HG03196 (cell line): Measurements from ENCODE around the gene MEOX2.

ENCODE experiments used
- ATAC-seq: cut with Tn5 transposase; IDR thresholded peaks from one replicate; pipeline ENCODE4 v1.9.1; 2021; ENCODE audit not compliant: unreplicated experiment

MEOX2 gene

DNA sequence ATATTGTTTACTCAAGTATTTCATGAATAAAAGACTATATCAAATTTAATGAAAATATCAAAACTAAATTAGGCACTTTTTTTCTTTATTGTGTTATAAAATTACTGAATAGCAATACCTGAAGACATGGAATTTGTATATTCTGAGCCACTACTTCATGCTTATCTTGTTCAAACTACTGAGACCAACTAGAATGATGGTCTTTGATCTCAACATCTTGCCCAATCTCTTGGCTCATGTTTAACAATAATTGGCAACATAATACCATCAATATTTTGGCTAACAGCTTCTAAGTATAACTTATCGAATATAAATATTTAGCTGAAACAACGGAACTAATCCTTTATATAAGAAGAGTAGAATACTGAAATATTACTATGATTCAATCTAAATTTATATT, 68.2 kb downstream of the MEOX2 start:
- no peak for ATAC-seq

DNA sequence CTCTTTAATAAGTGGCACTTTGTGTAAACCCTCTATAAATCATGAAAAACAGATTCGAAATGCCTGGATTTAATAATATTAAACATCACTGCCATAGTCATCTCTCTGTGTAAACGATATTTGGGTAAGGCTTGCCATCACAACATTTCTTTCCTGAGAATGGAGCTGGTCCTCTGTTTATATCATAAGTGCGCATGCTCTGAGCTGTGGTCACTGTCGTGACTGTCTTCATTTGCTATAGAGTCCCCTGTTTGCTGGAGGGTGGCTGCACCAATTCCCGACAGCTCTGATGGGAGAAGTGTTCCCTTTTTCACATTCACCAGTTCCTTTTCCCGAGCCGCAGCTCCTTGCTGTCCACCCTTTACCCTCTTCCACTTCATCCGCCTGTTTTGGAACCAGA, 74.3 kb downstream of the MEOX2 start:
- ATAC-seq: no peak

DNA sequence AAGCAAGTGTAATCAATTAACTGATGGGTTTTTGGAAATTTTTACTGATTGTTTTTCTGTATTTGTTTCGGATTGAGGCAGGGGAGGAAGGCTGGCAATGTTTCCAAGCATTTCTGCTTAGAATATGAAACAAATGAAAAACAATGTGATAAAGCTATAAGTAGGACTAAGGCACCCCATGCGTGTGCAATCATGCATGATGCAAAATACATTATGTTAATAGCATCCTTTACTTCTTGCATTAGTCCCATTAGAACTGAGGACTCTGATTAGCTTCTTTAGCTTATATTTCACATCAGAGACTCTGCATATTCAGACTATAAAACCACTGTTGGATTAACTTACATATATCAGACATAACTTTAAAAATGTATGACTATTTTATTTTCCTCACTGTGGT, 76.0 kb downstream of the MEOX2 start:
- ATAC-seq: no peak

DNA sequence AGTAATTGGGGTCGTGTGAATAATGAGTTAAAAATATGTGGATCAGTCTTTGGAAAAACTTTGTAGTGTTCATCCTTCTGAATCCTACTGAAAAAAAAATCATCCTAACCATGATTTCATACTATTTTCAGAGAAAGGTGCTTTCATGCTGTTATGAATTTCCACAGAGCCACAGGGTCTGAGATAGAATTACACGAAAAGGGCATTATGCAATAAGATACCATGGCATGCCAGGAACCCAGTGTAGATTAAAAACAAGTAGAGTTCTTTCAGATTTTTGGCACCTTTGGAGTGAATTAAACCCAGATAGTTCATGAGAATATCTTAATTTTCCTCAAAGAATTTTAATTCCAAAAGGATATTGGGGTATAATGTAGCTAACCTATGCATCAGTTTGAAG, 77.2 kb downstream of the MEOX2 start:
- no peak for ATAC-seq

DNA sequence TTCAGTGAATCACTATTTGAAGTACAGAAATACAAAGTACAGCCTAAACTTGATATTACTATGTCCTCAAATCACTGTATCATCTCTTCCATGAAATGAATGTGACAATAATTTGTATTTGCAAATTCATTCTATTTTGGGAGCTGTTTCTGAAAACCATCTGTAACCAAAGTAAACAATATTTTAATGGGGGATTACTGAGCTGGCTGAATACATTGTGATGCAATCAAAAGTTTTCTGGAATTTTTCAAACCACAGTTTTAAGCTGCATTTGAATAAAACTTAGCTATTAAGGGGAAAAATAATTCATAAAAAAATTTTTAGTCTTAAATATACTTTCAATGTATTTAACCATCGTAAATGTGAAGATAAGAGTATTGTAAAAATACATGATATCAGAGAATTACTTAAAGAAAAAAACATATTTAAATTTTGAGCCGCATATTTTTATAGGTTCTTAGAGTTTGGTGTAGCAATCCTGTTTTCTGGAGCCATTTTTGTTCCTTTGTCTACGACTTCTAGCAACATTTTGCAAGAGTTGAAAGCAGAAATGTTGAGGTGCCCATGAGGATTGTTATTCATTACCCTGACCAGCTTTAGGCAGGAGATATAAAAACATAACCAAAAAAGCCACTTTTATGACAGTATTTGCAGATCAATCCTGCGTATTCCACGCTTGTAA, 78.8 kb downstream of the MEOX2 start:
- ATAC-seq: no peak

DNA sequence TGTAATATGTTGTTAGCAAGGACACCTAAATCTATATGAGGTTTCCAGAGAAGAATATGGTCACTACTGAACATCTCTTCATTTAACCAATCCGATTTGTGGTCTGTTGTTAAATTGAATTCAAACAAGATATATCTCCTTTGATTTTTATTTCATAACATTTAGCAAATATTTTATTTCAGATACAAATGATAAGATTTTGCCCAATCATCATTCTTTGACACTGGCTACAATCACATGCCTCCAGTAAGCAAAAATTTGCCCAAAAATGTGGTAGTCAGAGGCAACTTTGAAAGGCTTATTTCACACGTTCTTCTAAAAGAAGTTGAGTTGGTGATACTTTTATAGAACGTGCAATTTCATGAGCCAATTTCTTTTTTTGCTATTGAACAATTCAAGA, 79.9 kb downstream of the MEOX2 start:
- no peak for ATAC-seq

DNA sequence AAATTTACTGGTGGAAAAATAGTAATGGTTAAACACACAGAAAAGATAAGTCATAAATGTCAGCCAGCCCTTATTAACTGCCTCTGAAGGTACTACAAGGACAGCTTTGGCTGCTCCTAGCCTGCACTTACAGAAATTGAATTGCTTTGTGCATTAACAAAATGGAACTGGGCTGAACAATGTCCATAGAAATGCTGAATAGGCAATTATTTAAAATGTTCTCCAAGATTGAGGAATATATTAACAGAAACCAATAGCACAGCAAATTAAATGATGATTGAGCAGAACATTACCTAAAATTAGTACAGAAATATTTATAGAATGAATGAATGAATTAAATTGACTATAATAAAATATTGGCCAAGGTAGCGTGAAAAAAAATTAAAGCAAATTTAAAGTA, 82.3 kb downstream of the MEOX2 start:
- ATAC-seq: no peak

DNA sequence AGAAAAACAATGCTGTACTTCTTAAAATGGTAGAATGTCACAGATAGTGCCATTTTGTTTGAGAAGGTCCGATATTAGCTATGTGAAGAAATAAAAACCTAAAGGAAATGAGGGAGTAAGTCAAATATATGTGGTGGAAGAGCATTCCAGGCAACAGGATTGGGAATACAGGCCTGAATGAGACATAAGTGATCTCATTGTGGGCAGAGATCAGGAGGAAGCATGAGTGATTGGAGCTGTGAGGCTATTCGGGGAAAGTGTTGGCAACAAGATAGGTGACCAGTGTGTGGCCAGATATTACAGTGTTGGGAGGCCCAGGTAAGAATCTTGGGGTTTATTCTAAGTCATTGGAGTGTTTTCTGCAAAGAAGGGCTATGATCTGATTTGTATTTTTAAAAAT, 83.4 kb downstream of the MEOX2 start:
- no peak for ATAC-seq

DNA sequence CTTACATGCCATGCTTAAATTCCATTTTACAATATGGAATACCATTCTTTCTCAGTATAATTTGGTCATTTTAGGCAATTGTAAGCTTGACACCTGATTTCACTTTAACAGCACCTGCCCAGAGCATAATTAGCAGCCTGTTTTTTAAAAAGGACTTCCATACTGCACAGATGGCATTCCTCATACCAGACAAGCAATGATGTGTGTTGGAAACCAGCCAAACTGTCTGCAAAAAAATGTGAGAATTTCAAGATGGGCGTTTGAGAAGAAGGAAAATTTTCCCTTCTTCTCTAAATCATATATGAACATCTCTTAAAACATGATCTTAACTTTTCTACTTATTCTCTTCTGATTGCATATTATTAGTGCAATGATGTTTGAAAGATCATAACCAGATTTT, 84.2 kb downstream of the MEOX2 start:
- no peak for ATAC-seq

DNA sequence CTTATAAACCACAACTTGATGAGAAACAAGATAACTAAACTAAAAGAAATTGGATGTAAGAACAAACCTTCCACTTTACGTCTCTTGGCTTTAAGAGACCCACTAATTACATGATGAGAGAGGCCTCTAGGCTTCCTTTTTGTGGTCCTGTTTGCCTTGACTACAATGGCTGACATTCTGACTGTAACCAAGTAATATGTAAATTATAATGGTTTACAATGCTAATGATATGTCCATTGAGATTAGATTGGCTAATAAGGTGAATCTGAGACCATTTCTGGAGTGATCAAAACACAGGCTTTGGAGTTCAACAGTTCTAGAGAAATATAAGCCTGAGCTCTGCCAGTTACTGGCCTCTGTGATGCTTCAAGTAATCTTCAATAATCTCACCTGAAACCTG, 85.3 kb downstream of the MEOX2 start:
- ATAC-seq: no peak

DNA sequence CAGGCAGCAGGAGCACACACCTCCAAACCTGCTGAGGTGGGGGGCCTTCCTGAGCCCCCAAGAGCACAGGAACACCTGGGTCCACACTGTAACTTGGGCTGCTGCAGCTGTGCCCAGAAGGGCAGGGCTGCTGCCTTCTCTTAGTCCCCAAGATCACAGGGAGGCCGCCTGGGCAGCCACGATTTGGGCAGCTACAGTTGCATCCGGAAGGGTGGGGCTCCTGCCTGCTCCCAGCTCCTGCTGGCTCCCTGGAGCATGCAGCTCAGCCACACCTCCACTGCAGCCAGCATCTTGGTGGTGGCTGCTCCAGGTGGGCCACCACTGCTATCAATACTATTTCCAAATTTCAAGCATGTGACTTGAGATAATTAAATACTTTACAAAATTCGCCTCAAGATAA, 86.2 kb downstream of the MEOX2 start:
- no peak for ATAC-seq

DNA sequence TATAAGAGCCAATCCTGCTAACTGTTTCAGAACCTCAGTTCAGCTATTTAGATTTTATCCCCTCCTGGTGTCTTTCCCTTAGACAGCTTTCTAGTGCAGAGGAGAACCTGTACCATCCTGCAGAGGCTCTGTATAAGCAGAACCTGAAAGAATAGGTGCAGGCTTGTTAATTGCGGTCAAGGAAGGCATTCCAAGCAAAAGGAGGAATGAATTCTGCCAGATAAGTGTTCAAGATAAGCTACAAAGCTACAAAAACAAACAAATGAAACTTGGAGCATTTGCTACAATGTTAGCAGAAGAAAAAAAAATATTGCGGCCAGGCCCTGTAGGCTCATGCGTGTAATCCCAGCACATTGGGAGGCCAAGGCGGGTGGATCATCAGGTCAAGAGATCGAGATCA, 92.0 kb downstream of the MEOX2 start:
- ATAC-seq: no peak

DNA sequence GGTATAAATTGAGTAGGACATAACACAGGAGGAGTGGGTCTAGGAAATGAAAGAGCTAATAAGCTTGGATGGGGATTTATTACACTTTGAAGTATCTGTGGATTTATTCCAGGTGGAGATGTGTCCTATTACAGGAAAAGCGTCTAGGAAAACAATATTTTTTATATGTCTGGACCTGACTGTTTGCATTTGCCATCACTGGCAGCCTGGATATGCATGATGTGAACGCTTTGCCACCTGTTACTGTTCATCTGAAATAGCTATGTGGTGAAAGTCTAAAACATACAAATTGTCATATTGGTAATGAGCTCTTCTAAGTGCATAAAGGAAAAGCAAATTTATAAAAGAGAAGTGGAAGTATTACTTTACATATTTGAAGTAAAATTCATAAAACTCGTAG, 93.1 kb downstream of the MEOX2 start:
- ATAC-seq: no peak

DNA sequence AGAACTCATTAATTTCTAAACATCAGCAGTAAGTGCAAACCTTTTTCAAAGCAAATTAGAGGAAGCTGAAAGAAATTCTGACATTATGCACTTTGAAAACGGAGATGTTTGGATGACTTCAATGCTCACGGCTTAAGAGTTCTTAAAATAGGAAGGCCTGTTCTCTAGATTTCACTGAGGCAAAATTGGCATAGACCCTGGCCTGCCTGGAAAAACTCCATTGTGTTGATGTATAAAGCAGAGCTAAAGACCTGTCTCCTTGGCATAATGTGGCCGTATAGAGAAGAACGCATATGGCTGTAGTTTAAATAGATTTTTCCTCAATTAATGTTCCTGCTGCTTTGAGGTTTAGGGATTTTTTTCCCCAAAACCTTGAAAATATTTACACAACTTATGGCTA, 100.2 kb downstream of the MEOX2 start:
- no peak for ATAC-seq

DNA sequence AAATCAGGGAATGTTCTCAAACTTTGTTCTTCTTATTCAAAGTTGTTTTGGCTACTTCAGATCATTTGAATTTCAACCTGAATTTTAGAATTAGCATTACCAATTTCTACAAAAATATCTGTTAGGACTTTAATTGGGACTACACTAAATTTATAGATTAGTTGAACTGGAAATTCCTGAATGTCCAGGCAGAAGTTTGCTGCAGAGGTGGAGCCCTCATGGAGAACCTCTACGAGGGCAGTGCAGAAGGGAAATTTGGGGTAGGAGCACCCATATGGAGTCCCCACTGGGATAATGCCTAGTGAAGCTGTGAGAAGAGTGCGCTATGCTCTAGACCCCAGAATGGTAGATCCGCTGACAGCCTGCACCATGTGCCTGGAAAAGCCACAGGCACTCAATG, 101.9 kb downstream of the MEOX2 start:
- no peak for ATAC-seq

DNA sequence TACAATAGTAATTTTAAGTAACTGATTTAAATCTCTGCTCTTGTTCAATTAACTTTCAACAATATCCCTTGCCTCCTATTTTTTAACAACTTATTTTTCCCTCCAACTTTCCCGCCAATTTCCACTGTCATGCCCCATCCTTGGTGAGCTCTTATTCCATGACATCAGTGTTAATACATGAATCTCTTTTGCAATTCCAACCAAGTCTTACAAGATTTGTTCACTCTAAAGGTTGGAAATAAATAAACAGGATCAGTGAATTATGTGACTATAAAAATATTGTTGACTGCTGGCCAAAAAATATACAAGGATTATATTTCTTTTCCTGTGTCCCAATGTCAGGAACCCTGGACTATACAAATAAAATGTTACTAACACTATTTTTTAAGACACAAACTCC, 103.7 kb downstream of the MEOX2 start:
- ATAC-seq: no peak

DNA sequence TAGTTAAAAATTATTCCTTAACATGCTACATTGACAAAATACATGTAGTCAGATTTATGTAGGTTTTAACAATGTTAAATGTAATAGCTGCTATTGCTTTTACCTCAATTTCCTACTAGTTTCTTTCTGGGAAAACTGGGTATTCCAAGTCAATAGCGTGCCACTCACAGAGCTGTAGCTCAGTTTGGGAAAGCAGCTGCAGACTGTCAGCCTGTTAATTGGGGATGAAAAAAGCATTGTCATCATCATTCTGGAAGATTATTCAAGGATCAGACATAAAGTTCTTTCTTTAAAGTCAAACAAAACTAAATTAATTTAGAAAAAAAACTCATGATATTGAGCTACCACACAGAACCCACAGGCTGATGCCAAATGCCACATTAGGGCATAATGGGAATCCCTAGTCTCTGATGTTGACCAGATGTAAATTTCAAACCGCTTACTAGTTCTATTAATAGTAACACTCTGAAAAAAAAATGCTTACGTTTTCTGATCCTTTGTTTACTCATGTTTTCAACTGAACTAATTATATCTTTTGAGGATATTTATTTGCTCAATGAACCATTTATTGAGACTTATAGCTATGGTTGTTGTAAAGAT, 105.0 kb downstream of the MEOX2 start:
- ATAC-seq: no peak

DNA sequence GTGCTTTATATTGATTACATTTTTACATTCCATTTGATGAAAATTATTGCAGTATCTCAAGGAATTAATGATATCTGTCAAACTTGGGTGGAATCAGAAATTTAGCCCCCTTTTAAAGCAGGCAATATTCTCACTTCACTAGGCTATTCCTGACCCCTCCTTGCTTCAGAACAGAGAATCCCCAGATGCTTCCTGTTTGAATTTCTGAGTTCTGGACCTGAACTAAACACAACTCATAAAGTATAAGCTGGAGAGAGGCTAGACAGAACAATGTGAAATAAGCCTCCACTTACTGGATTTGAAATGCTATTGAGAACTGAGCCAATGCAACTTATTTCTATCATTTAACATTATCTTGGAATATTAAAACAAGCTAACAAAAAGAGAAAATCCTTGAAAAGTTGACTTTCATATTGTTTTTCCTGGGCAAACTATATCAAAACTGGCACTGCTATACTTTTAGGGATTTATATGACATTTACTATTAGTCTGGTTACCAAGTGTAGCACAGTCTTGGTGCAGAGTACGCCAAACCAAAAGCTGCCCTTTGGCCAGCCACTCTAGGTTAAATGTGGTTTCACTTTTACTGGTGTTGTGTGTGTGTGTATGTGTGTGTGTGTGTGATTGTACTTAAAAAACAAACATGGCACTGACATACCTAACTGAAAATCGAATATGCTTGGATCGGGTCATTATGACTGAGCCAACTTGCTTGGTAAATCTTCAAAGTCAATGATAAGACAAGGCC, 105.7 kb downstream of the MEOX2 start:
- ATAC-seq: no peak

DNA sequence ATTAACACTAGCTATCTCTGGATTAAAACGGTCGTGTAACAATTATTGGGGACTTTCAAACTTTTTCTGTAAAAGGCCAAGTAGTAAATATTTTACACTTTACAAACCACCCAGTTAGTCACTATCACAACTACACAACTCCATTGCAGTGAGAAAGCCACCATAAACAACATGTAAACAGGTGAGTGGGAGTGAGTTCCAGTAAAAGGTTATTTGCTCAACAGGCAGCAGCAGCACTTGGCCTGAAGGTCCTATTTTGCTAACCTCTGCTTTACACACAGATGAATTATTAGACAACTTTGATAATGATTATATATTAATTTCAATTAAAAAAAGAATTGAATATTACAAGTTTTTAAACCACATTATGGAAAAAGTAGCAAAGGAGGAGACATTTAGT, 108.9 kb downstream of the MEOX2 start:
- ATAC-seq: no peak

DNA sequence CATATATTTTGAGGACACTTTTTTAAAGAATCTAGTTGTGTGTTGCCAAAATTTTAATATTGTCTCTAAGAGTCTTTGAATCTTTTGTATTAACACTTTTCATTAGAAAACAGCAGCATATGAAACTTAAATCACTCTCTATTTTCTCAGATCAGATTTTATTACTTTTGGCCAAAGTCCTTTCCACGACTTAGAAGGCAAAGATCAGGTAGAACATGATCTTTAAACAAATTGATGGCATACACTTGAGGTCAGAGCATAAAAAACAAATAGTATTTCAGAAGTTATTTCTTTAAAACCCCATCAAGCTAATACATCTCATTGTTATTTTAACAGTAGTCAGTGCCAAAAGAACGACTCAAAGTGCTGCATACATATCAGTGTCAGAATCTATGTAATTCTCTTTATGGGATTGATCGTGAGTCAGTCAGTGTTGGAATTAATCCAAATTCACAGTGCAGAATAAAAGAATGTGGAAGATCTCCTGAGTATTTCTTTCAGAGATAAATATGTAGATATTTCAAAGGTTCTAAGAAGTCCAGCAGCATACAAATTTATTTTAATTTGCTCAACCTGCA, 115.1 kb downstream of the MEOX2 start:
- no peak for ATAC-seq

DNA sequence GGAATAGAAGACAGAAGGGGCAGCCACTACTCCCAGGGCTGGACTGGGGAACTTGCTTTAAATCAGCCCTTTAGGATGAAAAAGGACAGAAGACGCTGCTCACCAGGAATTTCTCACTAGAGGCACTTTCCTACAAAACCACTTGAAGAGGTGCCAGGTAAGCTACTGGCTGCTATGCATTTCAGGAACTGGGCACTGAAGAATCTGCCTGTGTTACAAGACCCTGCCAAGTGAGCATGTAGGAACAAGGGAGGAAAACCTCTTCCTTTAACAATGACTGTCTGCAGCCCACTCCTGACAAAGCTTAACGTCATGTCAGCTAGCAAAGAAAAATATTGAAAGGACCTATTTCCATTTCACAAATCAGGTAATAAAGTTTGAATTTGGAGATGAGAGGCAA, 118.8 kb downstream of the MEOX2 start:
- ATAC-seq: no peak

DNA sequence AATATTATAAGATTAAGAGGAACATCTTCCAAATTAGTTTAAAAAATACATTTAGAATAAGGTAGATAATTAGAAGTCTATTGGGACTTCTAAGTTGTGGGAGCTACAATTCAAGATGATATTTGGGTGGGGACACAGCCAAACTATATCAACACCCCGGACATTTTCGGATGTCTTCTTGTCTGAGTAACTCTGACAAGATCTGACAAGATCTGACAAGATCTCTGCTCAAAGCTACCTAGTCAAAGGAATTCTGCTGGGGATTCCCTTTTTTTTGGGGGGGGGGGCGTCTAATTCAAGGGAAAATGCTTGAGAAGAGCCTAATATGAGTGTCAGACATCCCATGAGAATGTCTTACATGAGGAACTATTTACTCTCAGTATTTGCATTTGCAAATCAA, 119.4 kb downstream of the MEOX2 start:
- no peak for ATAC-seq
